GM18858 (cell line): Measurements from ENCODE around the gene LDLRAD3.

ENCODE experiments used
- ATAC-seq: cut with Tn5 transposase; IDR thresholded peaks from one replicate; pipeline ENCODE4 v1.9.1; 2021; ENCODE audit not compliant: unreplicated experiment

Gene LDLRAD3

GRCh38 chr11:36126678-36127077 is 182.8 kb downstream of the LDLRAD3 start:
- no peak for ATAC-seq

GRCh38 chr11:36127550-36127949 is 183.7 kb downstream of the LDLRAD3 start:
- no peak for ATAC-seq

GRCh38 chr11:36129955-36130354 is 186.1 kb downstream of the LDLRAD3 start:
- ATAC-seq, result no peak

GRCh38 chr11:36130401-36130800 is 186.5 kb downstream of the LDLRAD3 start:
- no peak for ATAC-seq

- ATAC-seq, result no peak
These were observed 188.0 kb downstream of the LDLRAD3 start for GRCh38 chr11:36131721-36132397.

GRCh38 chr11:36132940-36133339 is 189.1 kb downstream of the LDLRAD3 start:
- no peak for ATAC-seq

- no peak for ATAC-seq
These were observed 191.2 kb downstream of the LDLRAD3 start for GRCh38 chr11:36135076-36135475.

GRCh38 chr11:36139767-36140166 is 195.9 kb downstream of the LDLRAD3 start:
- no peak for ATAC-seq

GRCh38 chr11:36141196-36141953 is 197.5 kb downstream of the LDLRAD3 start:
- ATAC-seq, result no peak

- no peak for ATAC-seq
These were observed 198.1 kb downstream of the LDLRAD3 start for GRCh38 chr11:36141956-36142355.

- no peak for ATAC-seq
These were observed 198.6 kb downstream of the LDLRAD3 start for GRCh38 chr11:36142439-36142838.

GRCh38 chr11:36142879-36143278 is 199.0 kb downstream of the LDLRAD3 start:
- no peak for ATAC-seq

GRCh38 chr11:36146437-36146836 is 202.6 kb downstream of the LDLRAD3 start:
- no peak for ATAC-seq

- ATAC-seq, result no peak
These were observed 203.6 kb downstream of the LDLRAD3 start for GRCh38 chr11:36147491-36147890.

- ATAC-seq, result no peak
These were observed 204.8 kb downstream of the LDLRAD3 start for GRCh38 chr11:36148701-36149100.

GRCh38 chr11:36149538-36150242 is 205.8 kb downstream of the LDLRAD3 start:
- peak; percentile 88 for ATAC-seq

- no peak for ATAC-seq
These were observed 207.1 kb downstream of the LDLRAD3 start for GRCh38 chr11:36150986-36151385.

GRCh38 chr11:36151933-36152580 is 208.2 kb downstream of the LDLRAD3 start:
- no peak for ATAC-seq

GRCh38 chr11:36153551-36153950 is 209.7 kb downstream of the LDLRAD3 start:
- no peak for ATAC-seq

- ATAC-seq, result no peak
These were observed 211.3 kb downstream of the LDLRAD3 start for GRCh38 chr11:36155124-36155561.

- ATAC-seq, result no peak
These were observed 211.9 kb downstream of the LDLRAD3 start for GRCh38 chr11:36155770-36156160.
